WTC11 (cell line): ENCODE data around the gene AARSD1. TPM values are rescaled to one million over a fixed set of nuclear protein-coding genes. Genes with fewer than 3 reads are reported as not detected.

Source experiments
- ESRRA ChIP-seq: sonication (generic); formaldehyde crosslinking; IDR thresholded peaks from 2 replicates; pipeline ENCODE4 v1.8.1; 2022; ENCODE audit warnings: mild to moderate bottlenecking, missing genetic modification reagents, borderline replicate concordance
- FOXJ3 ChIP-seq: sonication (generic); formaldehyde crosslinking; IDR thresholded peaks from 2 replicates; pipeline ENCODE4 v1.9.0; 2021; ENCODE audit warnings: missing genetic modification reagents, mild to moderate bottlenecking, borderline replicate concordance
- total RNA-seq: library from RNA; stranded (reverse); gene quantifications from 3 replicates; pipeline ENCODE4 v1.2.3, GENCODE V29; 2021
- TF ChIP-seq, protein P1 (sequence below): fragments of 250-450 bp; sonication (Bioruptor Pico); IDR thresholded peaks from 2 replicates; pipeline ENCODE4 v1.9.0; 2021; ENCODE audit warnings: mild to moderate bottlenecking, borderline replicate concordance

Gene AARSD1
- total RNA-seq, 1 experiment from 2014 or later, result 61.5 TPM

DNA sequence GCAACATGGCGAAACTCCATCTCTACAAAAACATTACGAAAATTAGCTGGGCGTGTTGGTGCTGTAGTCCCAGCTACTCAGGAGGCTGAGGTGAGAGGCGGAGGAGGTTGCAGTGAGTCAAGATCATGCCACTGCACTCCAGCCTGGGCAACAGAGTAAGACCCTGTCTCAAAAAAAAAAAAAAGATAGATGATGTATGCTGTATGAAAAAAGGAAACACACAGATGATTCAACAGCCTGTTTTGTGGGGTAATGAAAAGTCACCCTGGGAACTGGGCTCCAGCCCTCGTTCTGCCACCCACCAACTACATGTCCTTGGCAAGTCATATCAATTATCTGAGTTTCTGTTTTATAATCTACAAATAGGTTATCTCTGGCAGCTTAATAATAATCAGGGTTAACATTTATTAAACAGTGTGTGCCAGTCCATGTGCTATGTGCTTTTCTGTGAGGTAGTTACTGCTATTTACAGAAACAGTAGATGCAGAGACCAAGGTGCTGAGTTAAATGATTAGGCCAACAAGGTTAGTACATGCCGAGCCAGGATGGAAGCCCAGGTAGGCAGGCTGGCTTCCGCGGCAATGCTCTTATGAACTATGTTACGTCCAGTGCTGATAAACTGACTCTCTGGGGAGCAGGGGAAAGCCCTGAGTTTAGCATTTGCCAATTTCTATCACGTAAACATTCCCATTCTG is 62.6 kb downstream of the AARSD1 start (continued):
- TF ChIP-seq, protein P1, sequence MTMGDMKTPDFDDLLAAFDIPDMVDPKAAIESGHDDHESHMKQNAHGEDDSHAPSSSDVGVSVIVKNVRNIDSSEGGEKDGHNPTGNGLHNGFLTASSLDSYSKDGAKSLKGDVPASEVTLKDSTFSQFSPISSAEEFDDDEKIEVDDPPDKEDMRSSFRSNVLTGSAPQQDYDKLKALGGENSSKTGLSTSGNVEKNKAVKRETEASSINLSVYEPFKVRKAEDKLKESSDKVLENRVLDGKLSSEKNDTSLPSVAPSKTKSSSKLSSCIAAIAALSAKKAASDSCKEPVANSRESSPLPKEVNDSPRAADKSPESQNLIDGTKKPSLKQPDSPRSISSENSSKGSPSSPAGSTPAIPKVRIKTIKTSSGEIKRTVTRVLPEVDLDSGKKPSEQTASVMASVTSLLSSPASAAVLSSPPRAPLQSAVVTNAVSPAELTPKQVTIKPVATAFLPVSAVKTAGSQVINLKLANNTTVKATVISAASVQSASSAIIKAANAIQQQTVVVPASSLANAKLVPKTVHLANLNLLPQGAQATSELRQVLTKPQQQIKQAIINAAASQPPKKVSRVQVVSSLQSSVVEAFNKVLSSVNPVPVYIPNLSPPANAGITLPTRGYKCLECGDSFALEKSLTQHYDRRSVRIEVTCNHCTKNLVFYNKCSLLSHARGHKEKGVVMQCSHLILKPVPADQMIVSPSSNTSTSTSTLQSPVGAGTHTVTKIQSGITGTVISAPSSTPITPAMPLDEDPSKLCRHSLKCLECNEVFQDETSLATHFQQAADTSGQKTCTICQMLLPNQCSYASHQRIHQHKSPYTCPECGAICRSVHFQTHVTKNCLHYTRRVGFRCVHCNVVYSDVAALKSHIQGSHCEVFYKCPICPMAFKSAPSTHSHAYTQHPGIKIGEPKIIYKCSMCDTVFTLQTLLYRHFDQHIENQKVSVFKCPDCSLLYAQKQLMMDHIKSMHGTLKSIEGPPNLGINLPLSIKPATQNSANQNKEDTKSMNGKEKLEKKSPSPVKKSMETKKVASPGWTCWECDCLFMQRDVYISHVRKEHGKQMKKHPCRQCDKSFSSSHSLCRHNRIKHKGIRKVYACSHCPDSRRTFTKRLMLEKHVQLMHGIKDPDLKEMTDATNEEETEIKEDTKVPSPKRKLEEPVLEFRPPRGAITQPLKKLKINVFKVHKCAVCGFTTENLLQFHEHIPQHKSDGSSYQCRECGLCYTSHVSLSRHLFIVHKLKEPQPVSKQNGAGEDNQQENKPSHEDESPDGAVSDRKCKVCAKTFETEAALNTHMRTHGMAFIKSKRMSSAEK (CRISPR knock-in tag), result no peak
- no peak for TF ChIP-seq FOXJ3 (CRISPR knock-in tag)
- TF ChIP-seq ESRRA (CRISPR knock-in tag), result no peak

Other genes with a start within 250 kb of the AARSD1 start
- 19.8 to 24.1 TPM (median 22.4 TPM) in 3 replicates for gene EZH1, start 219.4 kb downstream of the AARSD1 start, total RNA-seq
- 10.9 to 13.1 TPM (median 11.6 TPM) in 3 replicates for gene RAMP2, start 203.2 kb downstream of the AARSD1 start, total RNA-seq
- gene VPS25, start 191.0 kb downstream of the AARSD1 start, total RNA-seq, result 98.6 to 103 TPM (median 101 TPM) in 3 replicates
- gene WNK4, start 183.8 kb downstream of the AARSD1 start, total RNA-seq, result 1.4 to 1.7 TPM (median 1.5 TPM) in 3 replicates
- 54.2 to 65.2 TPM (median 60.9 TPM) in 3 replicates for gene COA3, start 165.8 kb downstream of the AARSD1 start, total RNA-seq
- gene CNTD1, start 165.6 kb downstream of the AARSD1 start, total RNA-seq, result not detected in 3 replicates
- 51.8 to 59.2 TPM (median 54.7 TPM) in 3 replicates for gene BECN1, start 140.2 kb downstream of the AARSD1 start, total RNA-seq
- 141 to 192 TPM (median 159 TPM) in 3 replicates for gene PSME3, start 131.1 kb downstream of the AARSD1 start, total RNA-seq
- 9.8 to 11.0 TPM (median 10.1 TPM) in 3 replicates for gene AOC2, start 119.9 kb downstream of the AARSD1 start, total RNA-seq
- gene AOC3, start 113.3 kb downstream of the AARSD1 start, total RNA-seq, result 6.2 to 8.2 TPM (median 7.6 TPM) in 3 replicates
- 0.37 TPM in 1 of 3 replicates, not detected in the others for gene G6PC1, start 63.7 kb downstream of the AARSD1 start, total RNA-seq
- gene PTGES3L, start 15.6 kb upstream of the AARSD1 start, total RNA-seq, result 1.8 to 2.5 TPM (median 2.1 TPM) in 3 replicates
- 12.2 to 14.2 TPM (median 12.7 TPM) in 3 replicates for gene RUNDC1, start 16.1 kb upstream of the AARSD1 start, total RNA-seq
- gene RPL27, start 34.0 kb upstream of the AARSD1 start, total RNA-seq, result 1,391 to 1,553 TPM (median 1,518 TPM) in 3 replicates
- 3.0 to 4.7 TPM (median 3.8 TPM) in 3 replicates for gene IFI35, start 42.3 kb upstream of the AARSD1 start, total RNA-seq
- gene VAT1, start 57.9 kb upstream of the AARSD1 start, total RNA-seq, result 291 to 298 TPM (median 296 TPM) in 3 replicates
- 46.9 to 51.8 TPM (median 50.2 TPM) in 3 replicates for gene RND2, start 60.8 kb upstream of the AARSD1 start, total RNA-seq
- 37.8 to 38.4 TPM (median 38.1 TPM) in 3 replicates for gene BRCA1, start 160.9 kb upstream of the AARSD1 start, total RNA-seq
- gene NBR1, start 206.8 kb upstream of the AARSD1 start, total RNA-seq, result 38.4 to 42.8 TPM (median 38.9 TPM) in 3 replicates
- 3.8 to 4.4 TPM (median 4.2 TPM) in 3 replicates for gene TMEM106A, start 247.4 kb upstream of the AARSD1 start, total RNA-seq